ENCODE measurements around the gene OR6X1.

DNA sequence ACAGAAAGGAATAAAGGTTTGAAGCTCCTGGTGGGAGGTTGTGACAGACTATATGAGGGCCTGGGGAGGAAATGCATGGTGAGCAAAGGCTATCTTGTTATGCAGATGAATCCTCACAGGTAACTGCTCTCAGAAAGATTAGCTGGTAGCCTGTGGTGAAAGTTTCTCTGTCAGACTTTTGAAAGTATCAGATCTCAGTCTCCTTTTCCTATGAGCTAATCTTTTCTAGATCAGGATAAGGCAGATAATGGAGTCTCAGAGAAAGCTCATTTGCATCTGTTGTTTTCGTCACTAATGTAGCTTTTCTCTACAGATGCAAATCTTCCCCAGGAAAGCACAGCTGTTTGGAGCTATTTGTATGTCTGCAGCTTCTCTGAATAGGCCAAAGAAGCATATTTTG lies 21.0 kb upstream of the OR6X1 start:
- no peak for TF ChIP-seq POLR2A (IDR thresholded peaks at IDR 0.05)
- TF ChIP-seq, protein P1, sequence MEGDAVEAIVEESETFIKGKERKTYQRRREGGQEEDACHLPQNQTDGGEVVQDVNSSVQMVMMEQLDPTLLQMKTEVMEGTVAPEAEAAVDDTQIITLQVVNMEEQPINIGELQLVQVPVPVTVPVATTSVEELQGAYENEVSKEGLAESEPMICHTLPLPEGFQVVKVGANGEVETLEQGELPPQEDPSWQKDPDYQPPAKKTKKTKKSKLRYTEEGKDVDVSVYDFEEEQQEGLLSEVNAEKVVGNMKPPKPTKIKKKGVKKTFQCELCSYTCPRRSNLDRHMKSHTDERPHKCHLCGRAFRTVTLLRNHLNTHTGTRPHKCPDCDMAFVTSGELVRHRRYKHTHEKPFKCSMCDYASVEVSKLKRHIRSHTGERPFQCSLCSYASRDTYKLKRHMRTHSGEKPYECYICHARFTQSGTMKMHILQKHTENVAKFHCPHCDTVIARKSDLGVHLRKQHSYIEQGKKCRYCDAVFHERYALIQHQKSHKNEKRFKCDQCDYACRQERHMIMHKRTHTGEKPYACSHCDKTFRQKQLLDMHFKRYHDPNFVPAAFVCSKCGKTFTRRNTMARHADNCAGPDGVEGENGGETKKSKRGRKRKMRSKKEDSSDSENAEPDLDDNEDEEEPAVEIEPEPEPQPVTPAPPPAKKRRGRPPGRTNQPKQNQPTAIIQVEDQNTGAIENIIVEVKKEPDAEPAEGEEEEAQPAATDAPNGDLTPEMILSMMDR (IDR thresholded peaks at IDR 0.05), result no peak
